ENCODE results near the gene MCRIP1. TPM values are rescaled to one million over a fixed set of nuclear protein-coding genes. Genes with fewer than 3 reads are reported as not detected.

MCRIP1 gene
- total and polyA plus RNA-seq, 4 donors = 93.5 to 310 (median 132) TPM

GRCh38 chr17:81854974-81855774 is 22.1 kb upstream of the MCRIP1 start:
- Histone ChIP-seq H3K36me3 (ENCODE audit: control insufficient read depth in 1 of 2, insufficient read depth in 2 of 2, low read length in 1 of 2) (peaks cover 0 to 7% of the 10 kb centered on the region in 2 donors), H3K27ac (ENCODE audit: low read depth in 1 of 2, low read length in 2 of 2) (no peak overlapping the region), H3K27me3 (ENCODE audit: control insufficient read depth in 1 of 2, insufficient read depth in 2 of 2, low read length in 1 of 2) (peaks cover 0 to under 1% of the 10 kb centered on the region in 2 donors), H3K4me1 (ENCODE audit: control insufficient read depth in 1 of 2, insufficient read depth in 2 of 2, low read length in 2 of 2) (peaks cover 3 to 4% of the 10 kb centered on the region in 2 donors), H3K9me3 (ENCODE audit: control insufficient read depth, low read length) (no peaks in the 10 kb centered on the region), H3K4me3 (ENCODE audit: low read length in 2 of 2) (no peak overlapping the region)
- ATAC-seq (ENCODE audit: low FRiP score) (no peak), DNase-seq (no peak)
- WGBS, 2 donors = 62 to 63% methylated on average over 29 of the region's 29 CpGs
- intact Hi-C loops (cut with DNase I) = no loop called here

DNA sequence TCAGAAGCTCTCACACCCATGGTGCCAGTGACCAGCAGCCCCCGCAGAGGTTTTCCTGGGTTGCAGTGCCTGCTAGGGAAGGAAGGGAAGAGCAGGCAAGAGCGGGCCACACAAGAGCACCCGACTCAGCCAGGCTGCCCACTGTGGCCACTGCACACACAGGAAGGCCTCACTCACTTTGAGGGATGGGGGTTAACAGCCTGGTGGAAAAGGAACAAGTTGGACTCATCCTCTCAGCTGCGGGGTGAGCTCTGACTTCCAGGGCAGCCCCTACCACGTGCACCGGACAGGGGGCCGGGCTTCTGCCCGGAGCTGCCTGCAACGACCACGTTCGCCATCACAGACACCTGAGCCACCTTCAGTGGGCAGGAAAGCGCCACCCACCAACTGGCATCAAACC is 19.1 kb upstream of the MCRIP1 start:
- 91 to 92% methylated on average over 12 of the region's 12 CpGs for WGBS, 2 donors
- H3K4me1 ChIP-seq (ENCODE audit: control insufficient read depth in 1 of 2, insufficient read depth in 2 of 2, low read length in 2 of 2) = no peaks in the 10 kb centered on the region
- ATAC-seq (ENCODE audit: low FRiP score) (no peak), DNase-seq (no peak)
- H3K4me3 ChIP-seq (ENCODE audit: low read length in 2 of 2) = no peak overlapping the region
- no peaks in the 10 kb centered on the region for H3K9me3 ChIP-seq (ENCODE audit: control insufficient read depth, low read length)
- intact Hi-C loops (cut with DNase I) = no loop called here
- H3K27ac ChIP-seq (ENCODE audit: low read depth in 1 of 2, low read length in 2 of 2) = no peak overlapping the region
- peaks cover 0 to 7% of the 10 kb centered on the region in 2 donors for H3K36me3 ChIP-seq (ENCODE audit: control insufficient read depth in 1 of 2, insufficient read depth in 2 of 2, low read length in 1 of 2)
- H3K27me3 ChIP-seq (ENCODE audit: control insufficient read depth in 1 of 2, insufficient read depth in 2 of 2, low read length in 1 of 2) = no peaks in the 10 kb centered on the region

DNA sequence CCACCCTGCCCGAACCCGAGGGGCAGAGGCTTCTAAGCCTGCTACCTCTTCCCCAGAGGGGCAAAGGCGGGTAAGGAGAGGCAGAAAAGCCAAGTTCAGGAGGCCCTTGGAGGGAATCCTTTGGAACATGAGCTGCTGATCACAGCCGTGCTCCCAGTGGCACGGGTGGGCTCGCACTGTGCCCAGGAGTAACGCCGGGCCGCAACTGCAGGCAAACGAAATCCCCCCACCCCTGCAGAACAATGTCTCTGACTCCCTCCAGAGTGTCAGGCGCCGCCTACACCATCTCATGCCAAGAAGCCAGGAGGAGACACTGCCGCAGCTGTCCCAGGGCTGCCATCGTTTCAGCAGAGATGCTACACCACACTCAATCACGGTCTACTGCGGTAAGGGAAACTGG is 18.3 kb upstream of the MCRIP1 start:
- ATAC-seq (ENCODE audit: low FRiP score) = no peak
- Histone ChIP-seq H3K4me1 (ENCODE audit: control insufficient read depth in 1 of 2, insufficient read depth in 2 of 2, low read length in 2 of 2) (no peaks in the 10 kb centered on the region), H3K4me3 (ENCODE audit: low read length in 2 of 2) (no peak overlapping the region), H3K27ac (ENCODE audit: low read depth in 1 of 2, low read length in 2 of 2) (no peak overlapping the region), H3K36me3 (ENCODE audit: control insufficient read depth in 1 of 2, insufficient read depth in 2 of 2, low read length in 1 of 2) (peaks cover 0 to 10% of the 10 kb centered on the region in 2 donors), H3K27me3 (ENCODE audit: control insufficient read depth in 1 of 2, insufficient read depth in 2 of 2, low read length in 1 of 2) (no peaks in the 10 kb centered on the region), H3K9me3 (ENCODE audit: control insufficient read depth, low read length) (no peaks in the 10 kb centered on the region)
- intact Hi-C loops (cut with DNase I) = no loop called here
- no peak for DNase-seq
- WGBS, 2 donors = 93 to 95% methylated on average over 16 of the region's 16 CpGs

DNA sequence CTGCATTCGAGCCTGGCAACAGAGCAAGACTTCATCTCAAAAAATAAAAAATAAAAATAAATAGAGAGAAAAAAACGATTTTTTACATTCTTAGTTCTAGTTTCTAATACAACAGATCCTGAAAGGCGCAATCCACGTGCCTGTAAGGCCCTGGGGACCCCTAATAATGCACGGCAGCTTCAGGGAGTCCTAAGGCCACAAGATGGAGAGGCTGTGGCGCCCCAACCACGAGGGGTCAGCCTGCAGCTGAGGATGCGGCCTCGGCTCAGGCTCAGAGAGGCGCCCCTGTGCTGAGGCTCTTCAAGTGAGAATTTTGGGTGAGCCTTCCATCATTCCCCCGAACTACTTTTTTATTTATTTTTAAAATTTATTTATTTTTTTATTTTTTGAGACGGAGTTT is 16.4 kb upstream of the MCRIP1 start:
- H3K36me3 ChIP-seq (ENCODE audit: control insufficient read depth in 1 of 2, insufficient read depth in 2 of 2, low read length in 1 of 2) = peaks cover 0 to 19% of the 10 kb centered on the region in 2 donors
- intact Hi-C loops (cut with DNase I) = no loop called here
- 95 to 96% methylated on average over 12 of the region's 12 CpGs for WGBS, 2 donors

GRCh38 chr17:81846743-81847689 is 13.9 kb upstream of the MCRIP1 start:
- intact Hi-C loops (cut with DNase I) = no loop called here
- no peak for ATAC-seq (ENCODE audit: low FRiP score)
- DNase-seq = no peak
- WGBS, 2 donors = 86 to 87% methylated on average over 24 of the region's 24 CpGs
- H3K9me3 ChIP-seq (ENCODE audit: control insufficient read depth, low read length) = no peaks in the 10 kb centered on the region
- H3K36me3 ChIP-seq (ENCODE audit: control insufficient read depth in 1 of 2, insufficient read depth in 2 of 2, low read length in 1 of 2) = peaks cover 0 to 21% of the 10 kb centered on the region in 2 donors
- H3K27ac ChIP-seq (ENCODE audit: low read depth in 1 of 2, low read length in 2 of 2) = no peak overlapping the region
- H3K27me3 ChIP-seq (ENCODE audit: control insufficient read depth in 1 of 2, insufficient read depth in 2 of 2, low read length in 1 of 2) = no peaks in the 10 kb centered on the region
- H3K4me3 ChIP-seq (ENCODE audit: low read length in 2 of 2) = no peak overlapping the region
- no peaks in the 10 kb centered on the region for H3K4me1 ChIP-seq (ENCODE audit: control insufficient read depth in 1 of 2, insufficient read depth in 2 of 2, low read length in 2 of 2)

More for the DNA sequence above, 16.4 kb upstream of the MCRIP1 start:
- no peaks in the 10 kb centered on the region for H3K4me1 ChIP-seq (ENCODE audit: control insufficient read depth in 1 of 2, insufficient read depth in 2 of 2, low read length in 2 of 2)
- DNase-seq (no peak), ATAC-seq (ENCODE audit: low FRiP score) (no peak)
- no peak overlapping the region for H3K27ac ChIP-seq (ENCODE audit: low read depth in 1 of 2, low read length in 2 of 2)
- H3K4me3 ChIP-seq (ENCODE audit: low read length in 2 of 2) = no peak overlapping the region
- no peaks in the 10 kb centered on the region for H3K9me3 ChIP-seq (ENCODE audit: control insufficient read depth, low read length)
- no peaks in the 10 kb centered on the region for H3K27me3 ChIP-seq (ENCODE audit: control insufficient read depth in 1 of 2, insufficient read depth in 2 of 2, low read length in 1 of 2)

GRCh38 chr17:81845881-81846742 is 13.0 kb upstream of the MCRIP1 start:
- no peaks in the 10 kb centered on the region for H3K4me1 ChIP-seq (ENCODE audit: control insufficient read depth in 1 of 2, insufficient read depth in 2 of 2, low read length in 2 of 2)
- H3K27me3 ChIP-seq (ENCODE audit: control insufficient read depth in 1 of 2, insufficient read depth in 2 of 2, low read length in 1 of 2) = no peaks in the 10 kb centered on the region
- no peak for DNase-seq
- intact Hi-C loops (cut with DNase I) = no loop called here
- WGBS, 2 donors = 89 to 93% methylated on average over 38 of the region's 38 CpGs
- H3K36me3 ChIP-seq (ENCODE audit: control insufficient read depth in 1 of 2, insufficient read depth in 2 of 2, low read length in 1 of 2) = peaks cover 0 to 17% of the 10 kb centered on the region in 2 donors
- H3K4me3 ChIP-seq (ENCODE audit: low read length in 2 of 2) = no peak overlapping the region
- no peak for ATAC-seq (ENCODE audit: low FRiP score)
- no peak overlapping the region for H3K27ac ChIP-seq (ENCODE audit: low read depth in 1 of 2, low read length in 2 of 2)
- H3K9me3 ChIP-seq (ENCODE audit: control insufficient read depth, low read length) = no peaks in the 10 kb centered on the region

DNA sequence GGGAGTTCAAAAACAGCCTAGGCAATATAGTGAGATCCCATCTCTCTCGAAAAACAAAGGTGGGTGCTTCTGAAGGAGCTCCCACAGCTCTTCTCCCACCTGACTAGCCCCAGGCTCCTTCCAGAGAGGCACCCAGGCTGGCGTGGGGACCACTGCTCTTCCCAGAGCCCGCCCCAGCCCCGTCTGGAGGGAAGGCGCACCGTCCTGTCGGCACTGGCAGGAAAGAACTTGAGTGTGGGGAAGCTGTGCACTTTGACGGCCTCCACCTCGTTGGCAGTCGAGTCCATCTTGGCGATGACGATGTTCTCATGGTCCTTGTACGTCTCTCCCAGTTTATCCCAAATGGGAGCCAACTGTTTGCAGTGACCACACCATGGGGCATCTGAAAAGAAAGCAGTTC is 12.3 kb upstream of the MCRIP1 start:
- no peak overlapping the region for H3K27ac ChIP-seq (ENCODE audit: low read depth in 1 of 2, low read length in 2 of 2)
- WGBS, 2 donors = 86 to 89% methylated on average over 13 of the region's 13 CpGs
- no peak overlapping the region for H3K4me3 ChIP-seq (ENCODE audit: low read length in 2 of 2)
- ATAC-seq (ENCODE audit: low FRiP score) = no peak
- H3K27me3 ChIP-seq (ENCODE audit: control insufficient read depth in 1 of 2, insufficient read depth in 2 of 2, low read length in 1 of 2) = no peaks in the 10 kb centered on the region
- no peaks in the 10 kb centered on the region for H3K9me3 ChIP-seq (ENCODE audit: control insufficient read depth, low read length)
- peaks cover 0 to 17% of the 10 kb centered on the region in 2 donors for H3K36me3 ChIP-seq (ENCODE audit: control insufficient read depth in 1 of 2, insufficient read depth in 2 of 2, low read length in 1 of 2)
- H3K4me1 ChIP-seq (ENCODE audit: control insufficient read depth in 1 of 2, insufficient read depth in 2 of 2, low read length in 2 of 2) = no peaks in the 10 kb centered on the region
- intact Hi-C loops (cut with DNase I) = no loop called here
- DNase-seq = no peak

DNA sequence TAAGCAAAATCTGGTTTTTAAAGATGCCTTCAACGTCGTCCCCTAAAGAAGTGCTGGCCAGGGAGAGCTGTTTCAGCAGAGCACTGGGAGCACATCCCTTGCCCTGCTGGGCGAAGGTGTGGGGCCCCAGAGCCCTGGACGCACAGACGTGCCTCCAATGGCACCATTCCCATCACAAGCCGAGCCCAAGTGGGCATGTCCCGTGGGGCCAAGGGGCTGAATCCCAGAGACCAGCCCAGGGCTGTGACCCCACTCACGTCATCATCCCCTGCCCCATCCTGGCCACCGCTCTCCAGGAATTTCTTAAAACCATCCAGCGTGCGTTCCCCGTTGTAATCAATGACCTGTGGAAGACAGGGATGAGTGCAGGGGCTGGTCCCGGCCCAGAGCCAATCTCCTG is 11.8 kb upstream of the MCRIP1 start:
- Histone ChIP-seq H3K9me3 (ENCODE audit: control insufficient read depth, low read length) (no peaks in the 10 kb centered on the region), H3K4me3 (ENCODE audit: low read length in 2 of 2) (no peak overlapping the region), H3K27me3 (ENCODE audit: control insufficient read depth in 1 of 2, insufficient read depth in 2 of 2, low read length in 1 of 2) (no peaks in the 10 kb centered on the region), H3K4me1 (ENCODE audit: control insufficient read depth in 1 of 2, insufficient read depth in 2 of 2, low read length in 2 of 2) (no peaks in the 10 kb centered on the region), H3K27ac (ENCODE audit: low read depth in 1 of 2, low read length in 2 of 2) (no peak overlapping the region), H3K36me3 (ENCODE audit: control insufficient read depth in 1 of 2, insufficient read depth in 2 of 2, low read length in 1 of 2) (peaks cover 0 to 17% of the 10 kb centered on the region in 2 donors)
- DNase-seq = no peak
- intact Hi-C loops (cut with DNase I) = no loop called here
- ATAC-seq (ENCODE audit: low FRiP score) = no peak
- WGBS, 2 donors = 76 to 80% methylated on average over 13 of the region's 13 CpGs

All from aorta (tissue), 5 donors.